Measurements from ENCODE around the gene SERP1.

Gene SERP1

DNA sequence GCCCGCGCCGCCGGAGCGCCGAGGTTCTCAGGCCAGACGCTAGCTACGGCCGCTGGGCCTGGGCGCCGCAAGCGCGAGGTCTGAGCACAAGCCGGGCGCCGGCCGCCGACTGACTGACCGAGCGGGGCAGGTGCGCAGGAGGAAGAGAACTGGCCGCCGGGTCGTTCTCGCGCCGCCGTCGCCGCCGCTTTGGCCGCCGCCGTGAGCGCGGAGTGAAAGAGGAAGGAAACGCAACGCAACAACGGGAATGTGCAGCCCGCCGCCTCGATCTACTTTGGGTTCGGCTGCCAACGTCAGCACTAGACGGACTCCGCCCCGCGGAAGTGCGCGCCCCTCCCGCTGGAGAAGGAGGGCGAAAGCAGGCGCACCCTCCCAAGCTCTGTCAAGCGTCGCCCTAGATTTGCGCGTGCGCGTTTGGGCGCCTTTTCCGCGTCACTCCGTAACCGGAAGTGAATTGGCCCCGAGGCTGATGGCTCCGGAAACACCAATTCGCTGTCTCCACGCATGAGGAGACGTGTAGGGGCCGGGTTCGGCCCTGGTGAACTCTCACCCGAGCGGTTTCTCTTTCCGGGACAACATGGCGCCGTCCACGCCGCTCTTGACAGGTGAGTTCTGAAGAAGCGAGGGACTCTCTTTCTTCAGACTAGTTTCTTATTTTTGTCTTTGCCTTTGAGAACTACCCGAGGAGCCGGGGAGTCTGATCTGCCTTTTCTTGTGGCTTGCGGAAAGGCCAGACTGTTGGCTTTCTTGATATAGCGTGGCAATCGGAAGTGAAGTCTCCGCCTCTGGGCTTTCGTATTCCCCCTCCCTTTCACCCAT lies at the start of gene SERP1, which contains the start of gene EIF2A:
TSS of gene SERP1 (minus strand) at position 271 of the 819 bp plus-strand sequence. CDS start 361 bp downstream, outside the sequence.
TSS of gene EIF2A (plus strand) at position 562 of the 819 bp plus-strand sequence. CDS start at position 578, 16 bp downstream.
- DNase-seq (ENCODE audit: low read depth in 2 of 2) = peak; percentile 96 to 99

- DNase-seq (ENCODE audit: low read depth in 2 of 2) = no peak
Observed at GRCh38 chr3:150594150-150594549, 47.9 kb upstream of the SERP1 start.

- DNase-seq (ENCODE audit: low read depth in 2 of 2) = no peak
Observed at GRCh38 chr3:150589759-150590158, 43.5 kb upstream of the SERP1 start.

DNA sequence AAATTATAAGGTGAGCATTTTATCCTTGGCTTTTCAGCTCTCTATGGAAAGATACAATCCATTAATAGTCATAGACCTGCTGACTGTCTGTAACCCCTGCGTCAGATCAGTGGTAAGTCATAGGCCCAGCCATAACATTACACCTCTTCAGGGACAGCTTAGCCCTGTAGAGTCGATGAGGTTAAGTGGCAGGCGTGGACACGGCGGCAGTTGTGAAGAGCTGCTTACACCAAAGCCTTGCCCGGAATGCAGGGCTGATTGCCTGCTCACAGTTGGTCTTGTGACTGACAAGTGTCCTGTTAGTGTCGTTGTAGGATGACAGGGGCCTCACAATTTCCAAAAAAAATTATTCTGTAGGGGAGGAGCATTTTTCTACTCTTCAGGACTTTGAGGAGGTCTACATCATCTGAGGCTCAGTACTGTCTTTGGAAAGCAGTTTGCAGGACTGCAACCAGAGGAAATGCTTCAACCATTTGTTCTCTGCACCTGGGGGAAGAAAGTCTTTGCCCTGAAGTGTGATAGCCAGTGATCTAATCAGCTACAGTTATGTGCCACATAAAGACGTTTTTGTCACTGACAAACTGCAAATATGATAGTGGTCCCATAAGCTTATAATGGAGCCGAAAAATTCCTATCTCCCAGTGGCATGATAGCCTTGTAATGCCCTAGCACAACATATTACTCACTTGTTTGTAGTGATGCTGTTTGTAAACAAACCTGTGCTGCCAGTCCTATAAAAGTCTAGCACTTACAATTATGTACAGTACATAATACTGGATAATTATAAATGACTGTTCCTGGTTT lies 41.9 kb upstream of the SERP1 start:
- no peak for DNase-seq (ENCODE audit: low read depth in 2 of 2)

DNA sequence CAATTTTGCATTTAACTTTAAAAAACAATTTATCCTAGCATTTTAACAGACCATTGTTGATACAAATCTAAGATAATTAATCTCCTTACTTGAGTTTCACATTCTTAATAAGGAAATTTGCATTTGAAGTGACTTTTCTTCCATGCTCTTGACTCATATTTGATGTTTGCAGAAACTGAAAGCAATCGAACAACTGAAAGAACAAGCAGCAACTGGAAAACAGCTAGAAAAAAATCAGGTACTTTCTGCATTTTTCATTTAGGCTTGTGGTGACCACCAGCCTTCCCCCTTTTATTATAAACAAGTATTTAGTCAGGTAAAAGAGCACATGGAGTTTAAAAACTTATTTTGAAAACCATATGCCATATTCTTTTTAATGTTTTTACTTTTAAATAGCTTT lies 36.7 kb upstream of the SERP1 start:
- no peak for DNase-seq (ENCODE audit: low read depth in 2 of 2)

GRCh38 chr3:150582620-150583019 lies 36.3 kb upstream of the SERP1 start:
- no peak for DNase-seq (ENCODE audit: low read depth in 2 of 2)

DNA sequence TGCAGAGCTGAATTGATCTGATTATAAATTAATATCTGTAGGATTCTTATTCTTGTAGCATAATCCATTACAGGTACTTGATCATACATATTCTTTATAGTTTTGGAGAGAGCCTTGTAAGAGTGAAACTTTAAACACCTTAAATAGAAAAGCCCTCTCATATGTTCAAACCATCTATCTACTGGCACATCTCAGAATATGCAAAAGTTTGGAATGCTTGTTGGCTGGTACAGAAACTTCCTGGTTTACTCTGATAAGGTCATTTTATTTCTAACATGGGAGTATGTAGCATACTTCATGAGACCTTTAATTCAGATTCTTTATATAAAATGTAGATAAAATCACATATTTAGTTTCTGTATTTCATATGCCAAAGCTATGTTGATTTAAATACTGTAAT lies 34.9 kb upstream of the SERP1 start:
- DNase-seq (ENCODE audit: low read depth in 2 of 2) = no peak

DNA sequence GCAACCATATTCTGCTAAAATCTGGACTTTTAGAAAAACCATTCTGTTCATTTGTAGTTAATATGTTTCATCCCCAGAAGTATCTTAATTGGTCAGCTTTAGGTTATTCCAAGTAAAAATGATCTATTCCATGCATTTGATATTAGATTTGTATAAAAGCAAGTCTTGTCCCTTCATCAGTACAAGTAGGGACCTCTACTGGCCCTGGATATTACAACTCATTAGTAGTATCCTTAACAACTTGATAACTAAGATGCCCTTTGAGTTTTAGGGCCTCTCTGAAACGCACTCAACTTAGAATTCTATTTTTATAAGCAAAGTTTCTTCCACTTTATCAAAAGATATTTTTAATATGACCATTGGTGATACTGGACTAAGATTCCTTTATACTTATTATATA lies 31.6 kb upstream of the SERP1 start:
- DNase-seq (ENCODE audit: low read depth in 2 of 2) = no peak

GRCh38 chr3:150567328-150567727 lies 21.0 kb upstream of the SERP1 start:
- DNase-seq (ENCODE audit: low read depth in 2 of 2) = no peak

- no peak for DNase-seq (ENCODE audit: low read depth in 2 of 2)
Observed at GRCh38 chr3:150564243-150564642, 17.9 kb upstream of the SERP1 start.

DNA sequence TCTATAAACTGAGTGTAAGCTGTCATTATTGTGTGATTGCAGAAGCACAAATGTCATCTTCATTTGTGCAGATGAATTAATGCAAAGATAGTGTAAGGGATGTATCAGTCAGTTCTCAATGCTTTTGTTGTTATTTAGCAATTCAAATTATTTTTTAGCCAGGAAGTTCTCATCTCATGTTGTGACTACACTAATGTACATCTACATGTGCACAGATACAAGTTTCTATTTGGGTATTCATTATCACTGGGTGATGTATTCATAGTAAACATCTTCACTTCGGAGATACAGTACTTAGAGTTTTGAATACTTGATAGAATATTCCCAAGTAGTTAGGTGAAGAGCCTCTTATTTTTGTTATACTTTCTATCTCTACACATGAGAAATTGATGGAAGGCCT lies 11.4 kb upstream of the SERP1 start:
- no peak for DNase-seq (ENCODE audit: low read depth in 2 of 2)

DNA sequence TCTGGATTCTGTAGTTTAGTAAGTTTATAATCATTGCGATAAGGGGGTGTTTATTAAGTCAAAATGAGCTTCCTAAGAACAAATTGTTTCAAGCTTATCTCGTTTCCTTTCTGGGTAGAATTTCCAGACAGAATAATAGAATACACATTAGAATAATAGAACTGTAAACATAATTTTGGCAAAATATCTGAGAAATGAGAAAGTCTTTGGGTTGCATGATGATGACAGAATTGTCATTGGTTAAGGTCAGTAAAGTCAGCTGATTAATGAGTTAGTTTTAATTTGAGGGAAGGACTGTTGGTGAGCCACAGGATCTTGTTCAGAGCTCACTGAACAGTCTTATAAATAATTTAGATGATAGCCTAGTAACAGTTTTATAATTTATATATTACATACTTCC lies 10.5 kb upstream of the SERP1 start:
- no peak for DNase-seq (ENCODE audit: low read depth in 2 of 2)

DNA sequence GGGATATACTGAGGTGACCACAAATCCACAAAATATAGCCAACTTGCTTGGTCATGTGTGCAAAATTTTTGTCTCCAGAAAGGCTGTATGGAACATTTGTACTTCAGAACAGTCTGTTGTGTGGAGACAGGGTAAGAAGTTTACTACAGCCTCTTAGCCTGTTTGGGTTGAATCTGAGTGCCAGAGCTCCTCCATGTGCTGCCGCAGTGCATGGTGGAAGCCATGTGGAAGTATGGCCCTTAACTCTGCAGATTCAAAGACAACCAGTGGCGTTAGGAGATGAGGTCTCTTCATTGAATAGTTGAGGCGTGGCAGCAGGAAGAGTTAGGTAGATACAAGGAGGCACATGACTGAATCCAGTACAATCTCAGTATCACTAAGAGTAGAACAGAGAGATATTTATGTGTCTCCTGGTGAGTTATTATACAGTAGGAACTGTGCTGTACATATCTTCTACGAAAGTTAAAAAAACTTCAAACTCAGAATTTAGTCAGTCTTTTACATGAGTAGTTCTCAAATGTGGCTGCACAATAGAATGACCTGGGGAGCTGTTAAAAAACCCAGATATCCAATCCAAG lies 9.7 kb upstream of the SERP1 start:
- DNase-seq (ENCODE audit: low read depth in 2 of 2) = no peak

GRCh38 chr3:150547045-150547741 lies 897 bp upstream of the SERP1 start:
- DNase-seq (ENCODE audit: low read depth in 2 of 2) = no peak

DNA sequence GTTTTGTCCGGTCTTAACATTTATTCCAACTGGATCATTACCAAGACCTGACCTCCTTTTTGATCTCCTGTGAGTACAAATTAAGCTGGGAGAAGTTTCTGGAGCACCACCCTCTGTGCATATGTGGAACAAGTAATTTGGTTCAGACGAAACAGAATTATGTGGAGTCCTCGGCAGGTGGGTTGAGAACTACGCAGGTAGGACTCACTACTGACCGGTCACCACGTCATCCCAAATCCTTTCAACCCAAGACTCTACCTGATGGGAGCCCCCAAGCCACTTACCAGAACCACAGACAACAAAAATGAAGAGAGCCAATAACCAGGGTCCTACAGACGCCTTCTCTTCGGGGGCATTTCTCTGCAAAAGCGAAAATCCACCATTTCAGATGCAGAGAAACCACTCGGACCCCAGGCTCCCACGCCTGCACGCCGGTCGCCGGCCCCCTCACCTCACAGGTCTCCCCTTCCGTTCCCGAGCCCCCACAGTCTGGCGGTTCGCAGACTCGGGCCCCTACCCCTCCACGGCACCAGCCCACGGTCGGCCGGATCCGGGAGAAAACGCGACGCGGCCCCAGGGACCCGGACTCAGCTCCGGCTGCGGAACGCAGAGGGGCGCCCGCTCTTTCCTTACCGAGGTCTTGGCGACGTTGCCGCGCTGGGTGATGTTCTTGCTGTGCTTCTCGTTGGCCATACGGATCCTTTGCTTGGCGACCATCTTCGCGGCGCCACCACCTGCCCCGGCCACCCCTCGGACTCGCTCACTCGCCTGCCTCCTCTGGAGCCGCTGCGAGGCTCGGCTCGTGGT lies 674 bp downstream of the SERP1 start:
- DNase-seq (ENCODE audit: low read depth in 2 of 2) = peak; percentile 16 to 25

DNA sequence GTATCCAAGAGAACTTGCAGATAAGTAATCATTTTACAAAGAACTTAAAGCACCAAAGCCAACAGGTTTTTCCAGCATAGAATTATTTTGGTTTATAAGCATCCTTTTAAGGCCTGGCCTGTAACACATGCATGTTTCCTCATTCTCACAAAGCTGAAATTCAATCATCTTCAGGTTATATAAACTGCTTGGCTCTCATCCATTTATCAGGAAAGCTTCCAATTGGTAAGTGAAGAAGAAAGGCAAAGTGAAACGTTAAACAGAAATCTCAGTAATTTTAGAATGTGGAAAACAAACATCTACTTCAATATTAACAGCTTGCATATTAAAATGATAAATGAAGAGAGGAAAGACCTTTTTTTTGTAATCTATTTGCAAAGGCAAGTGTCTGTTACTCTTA lies 1.6 kb downstream of the SERP1 start:
- DNase-seq (ENCODE audit: low read depth in 2 of 2) = no peak

GRCh38 chr3:150544041-150544440 lies 2.3 kb downstream of the SERP1 start:
- DNase-seq (ENCODE audit: low read depth in 2 of 2) = no peak

DNA sequence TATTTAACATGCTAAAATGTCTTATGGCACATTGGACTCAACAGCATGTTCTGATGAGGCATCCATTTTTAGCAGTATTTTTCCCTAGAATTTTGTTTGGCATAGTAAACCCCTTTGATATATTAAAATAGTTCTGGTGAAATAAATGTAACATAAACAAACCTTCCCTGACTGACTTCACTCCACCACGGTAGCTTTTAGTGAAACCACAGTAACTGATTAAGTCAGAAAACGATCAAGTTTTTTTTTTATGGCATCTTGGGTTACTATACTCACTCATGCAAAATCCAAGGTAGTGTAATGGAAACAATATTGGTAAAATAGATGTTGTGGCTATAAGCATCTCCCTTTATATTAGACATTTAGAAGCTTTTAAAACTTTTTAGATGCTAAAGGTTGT lies 2.8 kb downstream of the SERP1 start:
- DNase-seq (ENCODE audit: low read depth in 2 of 2) = no peak

DNA sequence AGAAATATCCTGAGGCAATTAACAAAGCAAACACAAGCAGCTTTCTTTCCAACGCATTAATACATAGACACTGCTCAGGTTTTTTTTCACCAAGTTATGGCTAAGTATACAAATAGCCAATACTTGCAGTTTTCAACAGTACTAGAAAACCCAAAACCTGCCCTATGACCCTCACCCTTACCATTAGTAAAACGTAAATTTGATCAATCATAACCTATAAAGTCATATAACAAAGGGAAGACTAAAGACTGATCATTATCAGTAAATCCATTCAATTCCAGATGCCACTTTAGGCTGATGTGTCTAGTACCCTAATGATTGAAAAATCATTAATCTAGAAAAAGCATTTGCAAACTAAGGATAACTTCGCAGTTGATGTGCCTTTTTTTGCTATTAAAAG lies 3.2 kb downstream of the SERP1 start:
- DNase-seq (ENCODE audit: low read depth in 2 of 2) = no peak

DNA sequence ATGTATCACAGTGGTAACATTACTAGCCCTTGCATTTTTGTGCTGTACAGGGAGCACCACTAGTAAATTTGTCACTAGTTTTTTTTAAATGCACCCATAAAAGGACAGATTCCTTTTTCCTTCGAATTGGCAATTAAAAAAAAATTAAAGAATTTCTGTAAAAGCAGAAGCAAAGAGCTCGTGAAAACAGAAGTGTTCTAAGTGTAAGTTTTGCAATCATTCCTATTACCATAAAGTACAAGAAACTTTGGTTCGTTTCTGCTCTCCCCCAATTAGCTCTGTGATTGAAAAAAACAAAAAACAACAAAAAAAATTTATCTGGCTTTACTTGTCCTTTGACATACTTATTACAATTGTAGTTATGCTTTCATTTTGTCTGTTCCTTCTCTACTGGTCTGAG lies 5.3 kb downstream of the SERP1 start:
- DNase-seq (ENCODE audit: low read depth in 2 of 2) = no peak

DNA sequence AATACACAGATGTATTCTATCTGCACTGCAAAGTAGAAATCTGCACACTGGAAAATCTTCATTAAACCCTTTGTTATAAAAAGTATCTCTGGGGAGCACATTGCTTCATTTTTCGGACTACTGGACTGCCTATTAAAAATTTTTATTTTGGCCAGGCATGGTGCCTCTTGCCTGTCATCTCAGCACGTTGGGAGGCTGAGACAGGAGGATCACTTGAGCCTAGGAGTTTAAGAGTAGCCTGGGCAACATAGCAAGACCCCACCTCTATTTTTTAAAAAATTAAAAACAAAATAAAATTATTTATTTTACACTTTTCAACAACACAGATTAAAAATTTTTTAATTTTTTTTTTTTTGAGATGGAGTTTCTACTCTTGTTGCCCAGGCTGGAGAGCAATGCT lies 6.0 kb downstream of the SERP1 start:
- no peak for DNase-seq (ENCODE audit: low read depth in 2 of 2)

Data from activated CD4-positive, alpha-beta T cell treated with anti-CD3 and anti-CD28 coated beads for 24 hours (primary cell).